Smooth muscle cell (in vitro differentiated cells): ENCODE measurements around the gene FSTL4. TPM values are rescaled to one million over a fixed set of nuclear protein-coding genes. Genes with fewer than 3 reads are reported as not detected.

Source experiments
- DNase-seq: peaks from one replicate; lab custom pipeline; 2025; ENCODE audit not compliant: unreplicated experiment; lab: John Stamatoyannopoulos, UW
- H2AFZ ChIP-seq: fragments of 200-600 bp; sonication (generic); 2 replicates; pipeline ENCODE4 v1.6.0; 2016; ENCODE audit warnings: antibody characterized with exemption, low read depth, mild to moderate bottlenecking
- H3F3A ChIP-seq: fragments of 200-600 bp; sonication (generic); 2 replicates; pipeline ENCODE4 v1.6.0; 2017; ENCODE audit warnings: antibody characterized with exemption, low read depth
- H3K27ac ChIP-seq: fragments of 200-600 bp; sonication (generic); 2 replicates; pipeline ENCODE4 v1.5.1; 2016; ENCODE audit warnings: low read depth, mild to moderate bottlenecking
- H3K27me3 ChIP-seq: fragments of 200-600 bp; sonication (generic); 2 replicates; pipeline ENCODE4 v1.6.1; 2016; ENCODE audit warnings: low read depth, mild to moderate bottlenecking
- H3K36me3 ChIP-seq: fragments of 200-600 bp; sonication (generic); 2 replicates; pipeline ENCODE4 v1.5.1; 2016; ENCODE audit warnings: low read depth
- H3K4me1 ChIP-seq: fragments of 200-600 bp; sonication (generic); 2 replicates; pipeline ENCODE4 v1.5.1; 2016; ENCODE audit warnings: low read depth
- H3K4me2 ChIP-seq: fragments of 200-600 bp; sonication (generic); 2 replicates; pipeline ENCODE4 v1.6.0; 2016; ENCODE audit warnings: mild to moderate bottlenecking
- H3K4me3 ChIP-seq: fragments of 200-600 bp; sonication (generic); 2 replicates; pipeline ENCODE4 v1.5.1; 2016; ENCODE audit warnings: mild to moderate bottlenecking
- H3K79me2 ChIP-seq: fragments of 200-600 bp; sonication (generic); 2 replicates; pipeline ENCODE4 v1.6.0; 2016; ENCODE audit warnings: low read depth, mild to moderate bottlenecking
- H3K9ac ChIP-seq: fragments of 200-600 bp; sonication (generic); 2 replicates; pipeline ENCODE4 v1.6.0; 2016; ENCODE audit warnings: low read depth
- H3K9me3 ChIP-seq: fragments of 200-600 bp; sonication (generic); replicated peaks from 2 replicates; pipeline ENCODE4 v1.5.1; 2016; ENCODE audit warnings: low read depth
- H4K20me1 ChIP-seq: fragments of 200-600 bp; sonication (generic); 2 replicates; pipeline ENCODE4 v1.6.0; 2016; ENCODE audit warnings: low read depth
- CTCF ChIP-seq: fragments of 200-600 bp; sonication (generic); IDR thresholded peaks from 2 replicates; pipeline ENCODE4 v1.5.1; 2017; ENCODE audit warnings: borderline replicate concordance, mild to moderate bottlenecking, antibody characterized with exemption; ENCODE audit not compliant: insufficient read depth, poor library complexity, severe bottlenecking
- WGBS: methylation state at CpG from one replicate; pipeline ENCODE4 v1.1.7; 2016; ENCODE audit warnings: low lambda C conversion rate; 5-methylcytosine and 5-hydroxymethylcytosine counted together
- polyA plus RNA-seq: library from polyadenylated mRNA; unstranded; fragments of >200 nt; fragmentation: Nextera tagmentation; extraction: Ambion mirVana; gene quantifications from 2 replicates; pipeline ENCODE4 v1.2.1, GENCODE V29; 2016
- total RNA-seq: library from RNA; depleted of rRNA; stranded (reverse); fragments of >200 nt; gene quantifications from 2 replicates; pipeline ENCODE4 v1.2.3, GENCODE V29; 2014

The FSTL4 gene
- total and polyA plus RNA-seq, 2 experiments from 2014 or later, result 0.49 TPM; not detected in 1

DNA sequence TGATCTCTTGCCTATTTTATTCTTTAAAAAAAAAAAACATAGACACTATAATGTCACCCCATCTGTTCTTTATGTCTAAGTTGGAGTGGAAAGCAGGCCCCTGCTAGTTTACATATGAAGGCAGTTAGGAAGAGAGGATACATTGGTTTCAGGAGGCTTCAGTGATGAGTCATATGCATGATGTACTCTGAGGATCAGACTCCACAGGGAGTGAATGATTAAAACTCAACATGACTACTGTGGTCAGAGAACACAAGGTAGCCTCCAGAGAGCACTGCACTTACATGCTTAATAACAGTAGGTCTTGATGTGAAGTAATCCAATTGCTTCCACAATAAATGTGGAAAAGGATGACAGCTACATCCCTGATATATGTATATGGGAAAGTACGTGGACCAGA lies 22.7 kb upstream of the FSTL4 start:
- Histone ChIP-seq H3K9ac (no peak overlapping the region), H4K20me1 (no peaks in the 10 kb centered on the region), H3K36me3 (no peaks in the 10 kb centered on the region), H3K4me3 (no peak overlapping the region), H3K27me3 (no peaks in the 10 kb centered on the region), H2AFZ (no peak overlapping the region), H3K4me1 (no peaks in the 10 kb centered on the region), H3K4me2 (no peak overlapping the region), H3K27ac (no peak overlapping the region), H3F3A (no peaks in the 10 kb centered on the region), H3K79me2 (no peaks in the 10 kb centered on the region), H3K9me3 (no peaks in the 10 kb centered on the region)
- no peak for TF ChIP-seq CTCF
- no peak for DNase-seq
- WGBS, result 44% methylated on average over 1 of the region's 1 CpG

- 44% methylated on average over 1 of the region's 1 CpG for WGBS
- no peak for TF ChIP-seq CTCF
- no peaks in the 10 kb centered on the region for H3K9me3 ChIP-seq
- H3K79me2 ChIP-seq, result no peaks in the 10 kb centered on the region
- H3K9ac ChIP-seq, result no peak overlapping the region
- H3F3A ChIP-seq, result no peaks in the 10 kb centered on the region
- no peak overlapping the region for H2AFZ ChIP-seq
- no peak overlapping the region for H3K27ac ChIP-seq
- peaks cover 24% of the 10 kb centered on the region for H3K27me3 ChIP-seq
- no peak for DNase-seq
- H3K4me2 ChIP-seq, result no peak overlapping the region
- no peaks in the 10 kb centered on the region for H4K20me1 ChIP-seq
- no peak overlapping the region for H3K4me3 ChIP-seq
- no peaks in the 10 kb centered on the region for H3K36me3 ChIP-seq
- no peaks in the 10 kb centered on the region for H3K4me1 ChIP-seq
These were observed 14.8 kb upstream of the FSTL4 start for GRCh38 chr5:133627180-133627579.

DNA sequence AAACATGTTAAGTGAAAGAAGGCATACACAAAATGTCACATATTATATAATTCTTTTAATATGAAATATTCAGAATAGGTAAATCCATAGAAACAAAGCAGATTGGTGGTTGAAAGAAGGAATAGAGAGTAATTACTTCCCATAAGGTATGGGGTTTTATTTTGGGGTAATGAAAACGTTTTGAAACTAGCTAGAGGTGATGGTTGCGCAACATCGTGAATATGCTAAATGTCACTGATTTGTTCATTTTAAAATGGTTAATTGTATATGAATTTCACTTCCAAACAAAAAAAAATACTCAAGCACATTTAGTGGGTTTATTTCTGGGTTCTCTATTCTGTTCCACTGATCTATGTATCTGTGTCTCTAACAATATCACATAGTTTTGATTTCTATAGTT lies 12.0 kb upstream of the FSTL4 start:
- Histone ChIP-seq H3K4me3 (no peak overlapping the region), H3K36me3 (no peaks in the 10 kb centered on the region)
- no peak for TF ChIP-seq CTCF

GRCh38 chr5:133618141-133618540 lies 5.8 kb upstream of the FSTL4 start:
- Histone ChIP-seq H4K20me1 (no peaks in the 10 kb centered on the region), H3K9me3 (no peaks in the 10 kb centered on the region), H3F3A (no peaks in the 10 kb centered on the region), H3K36me3 (no peaks in the 10 kb centered on the region), H3K27ac (no peak overlapping the region), H3K4me2 (no peak overlapping the region), H3K4me1 (no peaks in the 10 kb centered on the region), H3K79me2 (no peaks in the 10 kb centered on the region), H3K27me3 (peaks cover 82% of the 10 kb centered on the region), H3K4me3 (no peak overlapping the region), H2AFZ (no peak overlapping the region), H3K9ac (no peak overlapping the region)
- TF ChIP-seq CTCF, result no peak
- WGBS, result 84% methylated on average over 1 of the region's 1 CpG
- DNase-seq, result no peak

More for the DNA sequence above, 12.0 kb upstream of the FSTL4 start:
- H3K4me1 ChIP-seq, result no peaks in the 10 kb centered on the region
- no peaks in the 10 kb centered on the region for H3F3A ChIP-seq
- 71% methylated on average over 3 of the region's 3 CpGs for WGBS
- no peak overlapping the region for H3K27ac ChIP-seq
- H3K27me3 ChIP-seq, result peaks cover 41% of the 10 kb centered on the region
- no peaks in the 10 kb centered on the region for H3K79me2 ChIP-seq
- no peak overlapping the region for H3K9ac ChIP-seq
- no peak overlapping the region for H3K4me2 ChIP-seq
- no peak for DNase-seq
- H4K20me1 ChIP-seq, result no peaks in the 10 kb centered on the region
- no peak overlapping the region for H2AFZ ChIP-seq
- H3K9me3 ChIP-seq, result no peaks in the 10 kb centered on the region
